Activated CD4-positive, alpha-beta T cell treated with anti-CD3 and anti-CD28 coated beads for 1 hour (primary cell): ENCODE measurements around the gene SIPA1L3.

Experiments used
- DNase-seq: peaks from one replicate; pipeline ENCODE4 v3.0.0-alpha.2; 2020

The SIPA1L3 gene

DNA sequence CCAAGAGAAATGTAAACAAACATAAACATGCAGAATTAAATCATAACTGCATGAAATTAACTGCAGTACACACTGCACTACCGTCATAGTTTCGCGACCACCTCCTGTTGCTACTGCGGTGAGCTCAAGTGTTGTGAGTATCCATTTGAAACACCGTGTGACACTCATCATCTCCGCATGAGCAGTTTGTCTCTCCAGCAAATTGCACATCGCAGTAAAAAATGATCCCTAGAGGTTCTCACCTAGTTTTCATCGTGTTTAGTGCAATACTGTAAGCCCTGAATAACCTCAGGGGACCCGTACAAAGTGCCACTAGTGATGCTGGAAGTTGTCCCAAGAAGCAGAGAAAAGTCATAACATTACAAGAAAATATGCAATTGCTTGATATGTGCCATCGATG is 169.3 kb downstream of the SIPA1L3 start:
- DNase-seq, result no peak

DNA sequence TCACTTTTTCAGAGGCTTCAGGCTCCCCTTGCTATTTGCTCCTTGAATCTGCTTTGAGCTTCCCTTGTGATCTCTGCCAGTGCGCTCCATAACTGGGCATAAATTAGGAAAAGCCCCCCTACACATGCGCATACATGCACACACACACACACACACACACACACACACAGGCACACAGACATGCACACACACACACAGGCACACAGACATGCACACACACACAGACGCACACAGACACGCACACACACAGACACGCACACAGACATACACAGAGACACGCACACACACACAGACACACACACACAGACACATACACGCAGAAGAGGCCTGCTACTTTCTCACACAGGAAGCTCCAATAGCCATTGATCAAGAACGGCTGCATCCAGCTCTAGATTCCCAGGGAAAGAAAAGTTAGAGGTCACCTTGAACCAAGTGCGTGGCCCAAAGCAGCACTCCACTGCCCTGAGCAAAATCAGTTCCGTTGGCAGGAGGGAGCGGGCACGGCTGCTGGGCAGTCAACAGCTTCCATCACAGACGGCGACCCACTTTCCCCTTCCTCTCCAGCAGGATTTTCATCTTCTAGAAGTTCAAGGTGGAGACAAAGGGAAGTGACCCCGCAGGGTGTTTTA is 171.4 kb downstream of the SIPA1L3 start:
- DNase-seq, result no peak

- DNase-seq, result no peak
Observed at GRCh38 chr19:38079926-38080380, 172.9 kb downstream of the SIPA1L3 start.

- DNase-seq, result no peak
Observed at GRCh38 chr19:38081547-38082255, 174.7 kb downstream of the SIPA1L3 start.

GRCh38 chr19:38082256-38083118 is 175.5 kb downstream of the SIPA1L3 start:
- DNase-seq, result no peak

- DNase-seq, result no peak
Observed at GRCh38 chr19:38084196-38084595, 177.2 kb downstream of the SIPA1L3 start.

- no peak for DNase-seq
Observed at GRCh38 chr19:38089440-38089839, 182.4 kb downstream of the SIPA1L3 start.

DNA sequence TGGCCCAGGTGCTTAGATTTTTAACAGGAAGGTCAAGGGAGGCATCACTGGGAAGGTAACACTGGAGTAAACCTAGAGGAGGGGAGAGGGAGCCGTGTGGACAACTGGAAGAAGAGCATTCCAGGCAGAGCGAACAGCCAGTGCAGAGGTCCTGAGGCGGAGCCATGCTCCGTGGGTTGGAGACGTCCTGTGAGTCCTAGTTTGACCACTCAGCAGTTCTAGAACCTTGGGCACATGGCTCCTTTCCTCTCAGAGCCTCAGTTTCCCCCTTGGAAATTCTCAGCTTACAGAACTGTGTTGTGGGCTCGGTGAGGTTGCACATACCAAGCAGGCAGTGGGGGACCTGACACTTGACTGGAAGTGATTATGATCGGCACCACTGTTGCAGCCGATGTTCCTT is 186.1 kb downstream of the SIPA1L3 start:
- no peak for DNase-seq

- no peak for DNase-seq
Observed at GRCh38 chr19:38093587-38093986, 186.6 kb downstream of the SIPA1L3 start.

GRCh38 chr19:38095411-38096308 is 188.7 kb downstream of the SIPA1L3 start:
- DNase-seq, result peak; percentile 26

DNA sequence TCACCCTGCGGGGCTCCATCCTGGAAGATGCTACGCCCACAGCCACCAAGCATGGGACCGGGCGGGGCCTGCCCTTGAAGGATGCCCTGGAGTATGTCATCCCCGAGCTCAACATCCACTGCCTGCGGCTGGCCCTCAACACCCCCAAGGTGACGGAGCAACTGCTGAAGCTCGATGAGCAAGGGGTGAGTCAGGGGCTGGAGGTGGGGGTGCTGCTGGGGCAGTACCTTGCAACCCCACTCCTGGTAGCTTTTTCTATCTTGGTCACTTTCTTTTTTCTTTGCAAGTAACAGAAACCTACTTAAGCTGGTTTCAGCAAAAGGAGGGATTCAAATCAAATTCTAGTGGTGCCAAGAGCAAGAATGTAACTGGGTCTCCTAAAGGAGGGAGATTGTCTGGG is 193.0 kb downstream of the SIPA1L3 start:
- DNase-seq, result no peak

DNA sequence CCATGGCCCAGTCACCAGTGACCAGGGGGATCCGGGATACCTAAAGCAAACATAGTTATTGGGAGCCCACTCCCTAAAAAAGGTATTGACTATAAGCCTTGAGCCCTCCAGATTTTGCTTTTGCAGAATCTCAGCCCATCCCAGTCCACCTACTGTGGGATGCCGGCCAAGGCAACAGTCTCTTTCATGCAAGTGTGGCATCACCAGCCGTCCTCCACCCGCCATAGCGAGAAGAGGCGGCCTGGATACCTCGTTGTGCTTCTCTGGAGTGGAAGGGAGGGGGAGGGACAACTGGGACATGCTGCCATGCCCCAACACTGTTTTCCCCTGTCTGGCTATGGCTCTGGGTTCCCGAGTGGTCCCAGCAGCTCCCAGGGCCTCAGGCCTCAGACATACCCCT is 193.6 kb downstream of the SIPA1L3 start:
- no peak for DNase-seq

DNA sequence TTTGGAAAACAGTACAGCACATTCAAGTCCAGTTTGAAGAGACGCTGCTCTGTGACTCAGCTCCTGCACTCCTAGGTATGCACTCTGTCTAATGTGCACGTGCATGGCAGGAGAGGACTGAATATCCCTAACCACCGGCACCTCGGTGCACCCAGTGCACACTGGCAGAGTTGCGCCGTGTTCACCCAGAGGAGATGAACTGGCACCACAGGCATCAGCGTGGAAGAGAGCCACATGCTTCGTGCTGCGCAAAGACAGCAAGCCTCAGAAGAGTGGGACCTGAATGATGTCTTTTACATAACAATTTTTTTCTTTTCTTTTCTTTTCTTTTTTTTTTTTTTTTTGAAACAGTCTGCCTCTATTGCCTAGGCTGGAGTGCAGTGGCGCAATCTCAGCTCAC is 194.7 kb downstream of the SIPA1L3 start:
- no peak for DNase-seq

GRCh38 chr19:38105574-38105973 is 198.6 kb downstream of the SIPA1L3 start:
- DNase-seq, result no peak

GRCh38 chr19:38107129-38107528 is 200.1 kb downstream of the SIPA1L3 start:
- DNase-seq, result no peak

DNA sequence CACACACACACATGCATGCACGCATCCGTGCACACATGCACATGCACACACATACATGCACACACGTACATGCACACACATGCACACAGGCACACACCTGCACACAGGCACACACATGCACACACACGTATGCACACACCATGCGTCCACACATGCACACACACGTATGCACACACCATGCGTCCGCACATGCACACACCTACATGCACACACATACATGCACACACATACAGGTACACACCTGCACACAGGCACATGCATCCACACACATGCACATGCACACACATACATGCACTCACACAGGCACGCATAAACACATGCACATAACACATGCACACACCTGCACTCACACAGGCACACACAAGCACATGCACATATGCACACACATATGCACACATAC is 204.9 kb downstream of the SIPA1L3 start:
- DNase-seq, result no peak

GRCh38 chr19:38114651-38115050 is 207.6 kb downstream of the SIPA1L3 start:
- DNase-seq, result no peak

- no peak for DNase-seq
Observed at GRCh38 chr19:38115271-38115802, 208.3 kb downstream of the SIPA1L3 start.

DNA sequence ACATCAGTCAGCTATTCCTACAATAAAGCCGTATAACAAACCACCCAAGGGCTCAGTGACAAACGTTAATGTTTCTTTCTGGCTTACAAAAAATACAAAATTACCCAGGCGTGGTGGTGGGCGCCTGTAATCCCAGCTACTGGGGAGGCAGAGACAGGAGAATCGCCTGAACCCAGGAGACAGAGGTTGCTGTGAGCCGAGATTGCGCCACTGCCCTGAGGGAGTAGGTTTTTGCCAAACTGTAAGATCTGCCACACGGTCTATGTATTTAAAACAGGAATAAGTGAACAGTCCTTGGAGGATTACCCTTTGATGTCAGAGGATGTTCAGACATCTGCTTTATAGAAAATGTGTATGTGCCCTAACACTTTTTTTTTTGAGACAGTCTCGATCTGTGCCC is 211.2 kb downstream of the SIPA1L3 start:
- no peak for DNase-seq

DNA sequence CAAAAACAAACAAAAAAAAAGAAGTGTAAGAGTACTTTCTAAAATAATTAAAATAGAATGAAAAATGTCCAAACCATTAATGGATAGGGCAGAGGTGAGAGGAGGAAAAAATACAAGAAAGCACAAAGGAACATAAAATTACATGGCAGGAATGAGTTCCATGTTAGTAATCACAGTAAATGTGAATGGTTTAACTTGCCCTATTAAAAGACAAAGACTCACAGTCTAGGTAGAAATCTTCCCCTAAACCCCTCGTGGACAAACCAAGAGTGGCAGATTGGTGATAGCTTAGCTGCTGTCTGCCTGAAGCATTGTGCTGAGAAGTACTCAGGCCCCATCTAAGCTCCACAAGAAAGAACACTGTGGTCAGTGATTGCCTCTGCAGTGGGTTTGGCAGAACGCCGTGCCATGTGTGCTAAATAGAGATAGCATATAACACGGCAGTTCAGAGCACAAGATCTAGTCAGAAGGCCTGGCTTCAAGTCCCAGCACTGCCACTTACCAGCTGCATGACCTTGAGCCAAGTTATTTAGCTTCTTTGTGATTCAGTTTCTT is 213.5 kb downstream of the SIPA1L3 start:
- DNase-seq, result no peak

DNA sequence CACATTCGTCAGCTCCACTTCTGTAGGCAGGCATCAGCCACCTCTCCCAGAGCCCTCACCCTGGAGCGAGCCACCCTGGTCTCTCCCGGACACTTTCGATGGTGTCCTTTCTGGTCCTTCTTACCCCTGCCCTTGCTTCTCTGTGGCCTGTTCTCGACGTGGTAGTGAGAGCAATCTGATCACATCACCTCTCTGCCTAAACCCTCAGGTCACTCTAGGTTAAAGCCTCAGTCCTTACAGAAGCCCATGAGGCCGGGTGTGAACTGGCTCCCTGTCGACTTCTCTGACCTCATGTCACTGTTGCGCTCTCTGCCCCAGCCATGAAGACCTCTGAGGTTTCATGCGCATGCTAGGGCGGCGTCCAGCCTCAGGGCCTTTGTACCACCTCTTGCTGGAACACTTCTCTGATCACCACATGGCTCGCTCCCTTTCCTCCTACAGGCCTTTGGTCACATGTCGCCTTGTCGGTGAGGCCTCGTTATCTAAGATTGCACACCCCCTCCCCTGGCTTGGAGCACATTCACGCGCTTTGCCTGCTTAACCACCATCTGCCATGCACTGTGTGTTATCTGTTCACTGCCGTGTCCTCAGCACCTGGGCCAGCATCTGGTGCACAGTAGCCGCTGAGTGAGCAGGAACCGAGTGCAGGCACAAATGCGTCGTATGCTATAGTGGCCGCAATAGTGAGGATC is 215.5 kb downstream of the SIPA1L3 start:
- DNase-seq, result no peak
